ENCODE results near the gene NCL. TPM values are rescaled to one million over a fixed set of nuclear protein-coding genes. Genes with fewer than 3 reads are reported as not detected.
A peak's percentile ranks its signal among the peaks of the same experiment; 100 is the strongest.

NCL gene
- total and polyA plus RNA-seq, 2 of the 13 experiments (the other 11 are each of a cell fraction or from before 2014, with no cell fraction given): 105 to 779 TPM

- TF ChIP-seq ZNF83 (CRISPR knock-in tag; IDR thresholded peaks at IDR 0.05; ENCODE audit: borderline replicate concordance): peak; percentile 68; the same call in 1 of the 2 replicates
- TF ChIP-seq ZBTB26 (CRISPR knock-in tag; IDR thresholded peaks at IDR 0.05; ENCODE audit: borderline replicate concordance): peak; percentile 82
- peak; percentile 87 for TF ChIP-seq RELA (CRISPR knock-in tag; IDR thresholded peaks at IDR 0.05)
- TF ChIP-seq CHD2 (IDR thresholded peaks at IDR 0.05; ENCODE audit: low read depth, low read length): peak; percentile 95
- TF ChIP-seq HNRNPH1 (optimal IDR thresholded peaks at IDR 0.05; ENCODE audit: low read depth, low read length): no peak
- no peak for TF ChIP-seq MBNL3 (CRISPR knock-in tag; conservative IDR thresholded peaks at IDR 0.05)
- TF ChIP-seq ERF (CRISPR knock-in tag; IDR thresholded peaks at IDR 0.05): peak; percentile 93
- TF ChIP-seq PAWR (CRISPR knock-in tag; IDR thresholded peaks at IDR 0.05; ENCODE audit: borderline replicate concordance): peak; percentile 86
- TF ChIP-seq ZNF546 (CRISPR knock-in tag; conservative IDR thresholded peaks at IDR 0.05): peak; percentile 94; the same call in 1 of the 2 replicates
- TF ChIP-seq RBFOX2 (IDR thresholded peaks at IDR 0.05; ENCODE audit: low read depth, low read length): peak; percentile 100
- peak; percentile 81 for TF ChIP-seq ZBTB34 (CRISPR knock-in tag; IDR thresholded peaks at IDR 0.05)
- TF ChIP-seq THRA (CRISPR knock-in tag; IDR thresholded peaks at IDR 0.05; ENCODE audit: borderline replicate concordance): peak; percentile 25; the same call in 1 of the 2 replicates
- peak; percentile 82; the same call in 1 of the 2 replicates for TF ChIP-seq HMGXB3 (CRISPR knock-in tag; IDR thresholded peaks at IDR 0.05; ENCODE audit: borderline replicate concordance)
- TF ChIP-seq ZNF460 (CRISPR knock-in tag; IDR thresholded peaks at IDR 0.05; ENCODE audit: borderline replicate concordance): no peak; the same call in 1 of the 2 replicates
- no peak for TF ChIP-seq KAT2B (IDR thresholded peaks at IDR 0.05; ENCODE audit: borderline replicate concordance, low read depth, low read length)
- peak; percentile 47 for TF ChIP-seq BATF2 (CRISPR knock-in tag; IDR thresholded peaks at IDR 0.05)
- TF ChIP-seq ELK4 (CRISPR knock-in tag; IDR thresholded peaks at IDR 0.05; ENCODE audit: borderline replicate concordance): peak; percentile 46; the same call in 1 of the 2 replicates
These were observed at the start of gene NCL (continued) for GRCh38 chr2:231463698-231464575.

Data from HepG2 (cell line).